ENCODE measurements around the gene FARSB. TPM values are rescaled to one million over a fixed set of nuclear protein-coding genes. Genes with fewer than 3 reads are reported as not detected.

The FARSB gene
- total RNA-seq, 1 experiment from 2014 or later, result 50.7 TPM

- H3K79me2 ChIP-seq (ENCODE audit: insufficient read depth, low read length), result no peaks in the 10 kb centered on the region
- intact Hi-C loops (cut with micrococcal nuclease), result no loop called here
- H3K9ac ChIP-seq (ENCODE audit: low read length), result no peak overlapping the region
- ChIA-PET CTCF (no interaction called here), POLR2A (no interaction called here), RAD21 (ENCODE audit: low non-redundant PET in 1 of 2, low total read pairs in 2 of 2, uncharacterized antibody in 2 of 2, unreplicated experiment in 2 of 2) (no interaction called here)
- no peak overlapping the region for H3K4me3 ChIP-seq (replicated peaks in 1 of 2; ENCODE audit: low read depth in 1 of 2, low read length in 2 of 2)
- DNase-seq (ENCODE audit: low read depth, low spot score) (no peak), ATAC-seq (no peak)
- H3K9me2 ChIP-seq (ENCODE audit: insufficient read depth), result no peaks in the 10 kb centered on the region
- H3K4me1 ChIP-seq (ENCODE audit: control insufficient read depth in 1 of 2, insufficient read depth in 2 of 2, low read length in 2 of 2), result no peaks in the 10 kb centered on the region
- H3K36me3 ChIP-seq (ENCODE audit: control insufficient read depth in 1 of 2, insufficient read depth in 2 of 2, low read length in 2 of 2), result no peaks in the 10 kb centered on the region
- H4K20me1 ChIP-seq (ENCODE audit: insufficient read depth), result no peaks in the 10 kb centered on the region
- no peak overlapping the region for H3K27ac ChIP-seq (ENCODE audit: low read depth, low read length)
- no peaks in the 10 kb centered on the region for H3K9me3 ChIP-seq (ENCODE audit: control insufficient read depth in 1 of 2, insufficient read depth in 1 of 2, low read depth in 1 of 2, low read length in 2 of 2)
- no peaks in the 10 kb centered on the region for H3K27me3 ChIP-seq (ENCODE audit: insufficient read depth, low read length)
- BruUV-seq (replicated peaks), result no TSS peak
- H3K4me2 ChIP-seq (ENCODE audit: low read length), result no peak overlapping the region
- no peak overlapping the region for H2AFZ ChIP-seq (ENCODE audit: low read depth, low read length, poor library complexity, severe bottlenecking)
- TF ChIP-seq SP1 (IDR thresholded peaks at IDR 0.05; ENCODE audit: low read depth) (no peak), RAD21 (IDR thresholded peaks at IDR 0.05; ENCODE audit: low read depth) (no peak), EZH2phosphoT487 (IDR thresholded peaks at IDR 0.05; ENCODE audit: borderline replicate concordance) (no peak), ATF3 (IDR thresholded peaks at IDR 0.05) (no peak), CTCF (IDR thresholded peaks at IDR 0.05 in 2 of 3, conservative IDR thresholded peaks at IDR 0.05 in 1 of 3; ENCODE audit: borderline replicate concordance in 1 of 3, insufficient read depth in 1 of 3, low read depth in 2 of 3, low read length in 2 of 3) (no peak), POLR2A (IDR thresholded peaks at IDR 0.05; ENCODE audit: borderline replicate concordance, extremely low read depth, insufficient read depth, insufficient read length) (no peak), CBX3 (IDR thresholded peaks at IDR 0.05; ENCODE audit: low read depth) (no peak), POLR2AphosphoS5 (IDR thresholded peaks at IDR 0.05; ENCODE audit: low read depth, low read length) (no peak), EGR1 (IDR thresholded peaks at IDR 0.05; ENCODE audit: low read depth) (no peak), TCF7L2 (IDR thresholded peaks at IDR 0.05; ENCODE audit: borderline replicate concordance, extremely low read depth, insufficient read depth, insufficient read length) (no peak), ZBTB33 (IDR thresholded peaks at IDR 0.05; ENCODE audit: extremely low read depth, insufficient replicate concordance, low read length) (no peak), CEBPB (IDR thresholded peaks at IDR 0.05; ENCODE audit: low read depth) (no peak)
These were observed 45.8 kb upstream of the FARSB start for GRCh38 chr2:222701721-222702131.
